Omental fat pad (tissue), 4 donors: ENCODE results near the gene LAPTM5. TPM values are rescaled to one million over a fixed set of nuclear protein-coding genes. Genes with fewer than 3 reads are reported as not detected.

Source experiments
- ATAC-seq: fragments of 150-250 bp; one replicate; pipeline ENCODE4 v1.9.1; 2016; ENCODE audit warnings: mild to moderate bottlenecking, moderate library complexity; ENCODE audit not compliant: low FRiP score
- DNase-seq: peaks from one replicate; pipeline ENCODE4 v3.0.0-alpha.2; 2019; ENCODE audit warnings: low spot score
- CTCF ChIP-seq, 3 donors: fragments of 450-650 bp; IDR thresholded peaks; one replicate each; pipeline ENCODE4 v1.5.1; 2016 to 2017; ENCODE audit warnings: antibody characterized with exemption in 3 of 3, mild to moderate bottlenecking in 3 of 3, moderate library complexity in 2 of 3
- total RNA-seq, 4 donors: library from RNA; depleted of rRNA; stranded (reverse); fragments of >200 nt; gene quantifications; one replicate each; pipeline ENCODE4 v1.1.0, GENCODE V29; 2016

LAPTM5 gene
- total RNA-seq, 4 donors from 2014 or later: 87.4 to 327 (median 154) TPM

DNA sequence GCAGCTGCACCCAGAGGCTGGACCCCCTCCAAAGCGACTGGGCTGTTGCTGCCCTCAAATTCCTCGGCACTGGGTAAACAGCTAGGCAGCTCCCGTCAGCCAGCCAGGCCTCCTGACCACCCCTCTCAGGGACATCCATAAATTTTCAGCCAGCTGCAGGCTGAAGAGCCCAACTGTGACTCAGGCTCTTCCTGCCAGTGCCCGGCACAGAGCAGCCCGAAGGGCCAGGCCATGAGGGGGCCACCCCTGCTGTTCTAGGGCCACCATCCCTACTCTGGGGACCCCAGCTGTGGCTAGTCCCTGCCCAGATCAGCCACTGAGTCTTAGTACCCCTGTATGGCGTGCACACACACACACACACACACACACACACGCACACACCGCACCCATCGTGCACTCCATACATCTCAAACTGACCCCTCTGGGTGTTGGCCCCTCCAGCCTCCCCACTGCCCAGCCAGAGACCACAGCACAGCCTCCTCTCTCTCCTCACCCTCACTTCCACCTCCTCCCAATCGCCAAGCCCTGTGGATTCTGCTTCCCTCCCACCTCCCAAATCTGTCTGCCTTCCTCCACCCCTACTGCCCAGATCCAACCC lies 6.2 kb upstream of the LAPTM5 start:
- ATAC-seq (peak; percentile 22), DNase-seq (no peak)
- TF ChIP-seq CTCF (IDR thresholded peaks at IDR 0.05): no peak

DNA sequence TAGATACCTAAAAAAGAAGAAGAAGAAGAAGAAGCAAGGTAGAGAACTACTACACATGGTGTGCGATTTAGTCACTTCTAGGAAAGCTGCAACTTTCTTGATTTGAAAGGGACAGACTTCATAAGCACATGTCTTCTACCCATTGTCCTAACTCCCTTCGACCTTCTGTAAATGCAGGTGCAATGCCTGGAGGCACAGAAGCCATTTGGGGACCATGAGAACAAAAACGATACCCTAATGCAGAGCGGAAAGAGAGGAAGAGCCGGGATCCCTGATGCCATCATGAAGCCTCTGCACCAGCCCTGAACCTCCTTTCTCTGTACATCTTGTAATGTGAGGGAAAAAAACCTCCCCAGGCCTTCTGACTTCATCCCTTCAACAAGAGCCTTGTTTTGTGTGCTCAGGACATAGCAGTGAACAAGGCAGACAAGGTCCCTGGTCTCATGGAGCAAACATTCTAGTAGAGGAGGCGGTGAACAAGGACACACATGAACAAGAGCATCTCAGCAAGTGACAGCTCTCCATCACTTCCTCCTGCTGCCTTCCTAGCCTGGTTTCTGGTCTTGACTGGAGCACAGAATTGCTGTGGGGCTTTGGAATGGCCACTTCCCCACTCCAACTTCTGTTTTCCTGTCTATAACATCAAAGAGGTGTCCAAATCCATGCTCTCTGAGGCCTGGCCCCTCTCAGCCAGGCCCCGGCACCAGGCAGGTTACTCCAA lies 5.5 kb upstream of the LAPTM5 start:
- TF ChIP-seq CTCF (IDR thresholded peaks at IDR 0.05): no peak
- ATAC-seq: no peak
- DNase-seq: no peak

- DNase-seq (no peak), ATAC-seq (no peak)
Measured at GRCh38 chr1:30762152-30762929, 4.8 kb upstream of the LAPTM5 start.

DNA sequence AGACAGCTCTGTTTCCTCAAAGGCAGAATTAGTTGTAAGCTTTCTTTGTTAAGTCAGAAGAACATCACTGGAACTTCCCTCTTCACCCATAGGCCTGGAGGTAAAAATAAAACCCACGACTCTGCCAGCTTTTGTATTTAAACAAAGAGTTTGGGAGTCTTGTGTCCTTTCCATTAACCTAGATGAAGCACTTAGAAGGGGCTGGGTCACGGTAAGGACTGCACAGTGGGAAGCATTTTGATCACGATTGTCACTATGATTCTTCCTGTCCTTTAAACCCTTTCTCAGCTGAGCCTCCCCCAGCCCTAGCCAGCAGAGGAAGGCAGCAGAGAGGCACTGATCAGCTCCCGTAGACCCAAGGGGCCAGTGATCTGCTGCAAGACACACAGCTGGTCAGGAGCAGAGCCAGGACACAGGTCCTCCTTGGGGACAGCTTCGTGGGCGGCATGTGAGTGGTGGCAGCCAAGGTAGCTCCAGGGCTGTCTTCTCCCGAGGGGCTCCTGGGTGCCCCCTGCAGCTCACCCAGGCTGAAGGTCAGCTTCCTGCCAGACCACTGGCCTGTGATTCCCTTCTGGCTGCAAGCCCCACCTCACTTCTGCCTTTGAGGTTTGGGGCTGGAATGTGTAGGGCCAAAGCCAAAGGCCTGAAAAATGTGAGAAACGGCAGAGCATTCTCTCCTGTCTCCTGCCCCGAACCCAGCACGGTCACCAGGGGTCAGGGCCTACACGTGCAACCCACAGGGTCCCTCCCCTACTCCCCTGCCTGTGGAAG lies 4.0 kb upstream of the LAPTM5 start:
- DNase-seq (no peak), ATAC-seq (no peak)
- no peak for TF ChIP-seq CTCF (IDR thresholded peaks at IDR 0.05)

More at GRCh38 chr1:30762152-30762929, 4.8 kb upstream of the LAPTM5 start:
- no peak for TF ChIP-seq CTCF (IDR thresholded peaks at IDR 0.05)

- no peak for ATAC-seq
- DNase-seq: no peak
- no peak for TF ChIP-seq CTCF (IDR thresholded peaks at IDR 0.05)
Measured at GRCh38 chr1:30760596-30761324, 3.2 kb upstream of the LAPTM5 start.

GRCh38 chr1:30759718-30760281 lies 2.2 kb upstream of the LAPTM5 start:
- no peak for TF ChIP-seq CTCF (IDR thresholded peaks at IDR 0.05)
- DNase-seq (no peak), ATAC-seq (no peak)
